ENCODE data around the gene KY. TPM values are rescaled to one million over a fixed set of nuclear protein-coding genes. Genes with fewer than 3 reads are reported as not detected.
A peak's percentile ranks its signal among the peaks of the same experiment; 100 is the strongest.

KY gene
- total RNA-seq, 4 donors from 2014 or later: 0.09 to 0.13 TPM; not detected in 2

DNA sequence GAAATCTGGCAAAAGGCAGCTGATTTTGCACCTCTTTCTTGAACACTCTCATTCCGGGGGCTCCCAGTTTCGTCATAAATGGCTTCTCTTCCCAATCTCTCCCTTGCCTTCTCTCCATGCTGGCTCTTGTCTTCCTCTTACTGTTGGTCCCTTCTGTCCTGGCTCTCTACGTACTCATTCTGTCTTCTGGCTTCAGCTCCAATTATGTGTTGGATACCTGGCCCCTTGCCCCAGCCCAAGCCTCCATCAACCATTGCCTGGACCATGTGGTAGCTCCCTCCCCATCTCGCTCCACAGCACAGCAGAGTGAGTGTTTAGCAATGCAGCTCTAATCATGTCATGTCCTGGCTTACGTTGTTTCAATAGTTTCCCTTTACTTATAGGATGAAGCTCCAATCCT is 21.7 kb upstream of the KY start:
- TF ChIP-seq, protein P1, sequence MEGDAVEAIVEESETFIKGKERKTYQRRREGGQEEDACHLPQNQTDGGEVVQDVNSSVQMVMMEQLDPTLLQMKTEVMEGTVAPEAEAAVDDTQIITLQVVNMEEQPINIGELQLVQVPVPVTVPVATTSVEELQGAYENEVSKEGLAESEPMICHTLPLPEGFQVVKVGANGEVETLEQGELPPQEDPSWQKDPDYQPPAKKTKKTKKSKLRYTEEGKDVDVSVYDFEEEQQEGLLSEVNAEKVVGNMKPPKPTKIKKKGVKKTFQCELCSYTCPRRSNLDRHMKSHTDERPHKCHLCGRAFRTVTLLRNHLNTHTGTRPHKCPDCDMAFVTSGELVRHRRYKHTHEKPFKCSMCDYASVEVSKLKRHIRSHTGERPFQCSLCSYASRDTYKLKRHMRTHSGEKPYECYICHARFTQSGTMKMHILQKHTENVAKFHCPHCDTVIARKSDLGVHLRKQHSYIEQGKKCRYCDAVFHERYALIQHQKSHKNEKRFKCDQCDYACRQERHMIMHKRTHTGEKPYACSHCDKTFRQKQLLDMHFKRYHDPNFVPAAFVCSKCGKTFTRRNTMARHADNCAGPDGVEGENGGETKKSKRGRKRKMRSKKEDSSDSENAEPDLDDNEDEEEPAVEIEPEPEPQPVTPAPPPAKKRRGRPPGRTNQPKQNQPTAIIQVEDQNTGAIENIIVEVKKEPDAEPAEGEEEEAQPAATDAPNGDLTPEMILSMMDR (IDR thresholded peaks at IDR 0.05): no peak
- ATAC-seq (ENCODE audit: low FRiP score): no peak
- DNase-seq (ENCODE audit: low spot score): no peak

DNA sequence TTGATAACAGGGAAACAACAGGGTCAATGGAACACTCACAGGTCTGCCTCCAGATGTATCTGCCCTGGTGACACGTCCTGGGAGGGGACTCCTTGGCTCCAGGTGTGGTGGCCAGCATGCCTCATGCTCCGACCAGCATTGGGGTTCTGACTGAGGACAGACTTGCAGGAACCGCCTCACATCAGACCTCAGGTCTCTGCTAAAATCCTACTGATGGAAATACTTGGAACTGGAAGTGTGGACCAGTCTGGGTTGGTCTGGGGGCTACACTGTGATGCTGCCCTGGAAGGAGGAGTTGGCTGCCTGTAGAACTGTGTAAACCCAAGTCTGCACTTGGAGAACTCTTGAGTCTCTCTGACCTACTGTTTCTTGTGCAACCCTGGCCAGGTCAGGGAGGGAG is 17.1 kb upstream of the KY start:
- no peak for ATAC-seq (ENCODE audit: low FRiP score)
- TF ChIP-seq, protein P1 (IDR thresholded peaks at IDR 0.05): no peak
- DNase-seq (ENCODE audit: low spot score): no peak

DNA sequence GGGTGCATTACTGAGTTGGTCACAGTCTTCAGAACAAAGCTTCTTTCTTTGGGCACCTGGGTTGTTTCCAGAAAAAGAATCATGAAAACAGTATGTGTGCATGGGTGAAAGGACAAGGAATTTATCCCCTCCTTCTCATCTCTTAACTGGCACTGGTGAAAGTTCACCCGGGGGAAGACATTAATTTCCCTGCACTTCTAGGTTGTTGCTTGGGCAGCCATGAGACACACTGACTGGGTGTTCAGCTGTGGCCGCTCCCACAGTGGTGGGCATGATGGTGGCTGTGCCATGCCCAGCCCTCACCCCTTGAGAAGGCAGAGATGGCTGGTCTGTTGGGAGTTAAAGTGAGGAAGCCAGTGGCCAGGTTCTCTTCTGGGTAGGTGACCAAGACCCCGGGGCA is 16.6 kb upstream of the KY start:
- ATAC-seq (ENCODE audit: low FRiP score): no peak
- no peak for DNase-seq (ENCODE audit: low spot score)
- TF ChIP-seq, protein P1 (IDR thresholded peaks at IDR 0.05): no peak

DNA sequence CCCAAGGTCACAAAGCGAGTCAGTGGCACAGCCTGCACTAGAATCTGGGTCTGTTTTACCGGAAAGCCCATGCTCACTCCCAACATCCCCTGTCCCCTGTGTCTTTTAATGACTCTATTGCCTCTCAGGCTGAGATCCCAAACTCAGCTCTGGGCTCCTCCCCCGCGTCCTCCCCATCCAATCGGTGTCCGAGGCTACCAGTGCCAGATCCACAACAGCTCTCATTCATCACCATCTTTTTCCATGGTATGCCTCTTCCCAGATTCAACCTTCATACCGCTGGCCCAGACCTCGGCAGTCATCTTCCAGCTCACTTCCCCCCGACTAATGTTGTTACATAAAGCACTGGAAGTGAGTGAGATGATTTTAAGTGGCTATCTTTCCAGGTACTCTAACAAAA is 16.1 kb upstream of the KY start:
- TF ChIP-seq, protein P1 (IDR thresholded peaks at IDR 0.05): no peak
- no peak for ATAC-seq (ENCODE audit: low FRiP score)
- DNase-seq (ENCODE audit: low spot score): no peak

DNA sequence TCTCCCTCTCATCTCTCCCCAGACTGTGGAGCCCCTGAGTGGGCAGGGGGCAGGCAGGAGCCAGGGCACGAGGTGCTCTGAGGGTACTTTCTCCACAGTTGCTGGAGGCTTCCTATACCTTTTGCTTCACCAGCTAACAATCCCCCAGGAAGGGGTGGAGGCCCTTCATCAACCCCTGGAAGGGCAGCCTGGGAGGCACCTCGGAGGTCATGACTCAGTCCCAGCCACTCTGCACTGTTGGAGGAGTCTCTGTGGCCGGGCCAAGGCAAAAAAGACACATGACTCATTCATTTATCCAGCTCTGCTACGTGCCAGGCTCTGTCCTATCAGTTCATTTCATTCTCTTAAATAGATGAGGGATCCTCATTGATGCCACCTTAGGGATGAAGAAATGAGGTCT is 15.6 kb upstream of the KY start:
- peak; percentile 67 for ATAC-seq (ENCODE audit: low FRiP score)
- DNase-seq (ENCODE audit: low spot score): no peak
- TF ChIP-seq, protein P1 (IDR thresholded peaks at IDR 0.05): no peak

DNA sequence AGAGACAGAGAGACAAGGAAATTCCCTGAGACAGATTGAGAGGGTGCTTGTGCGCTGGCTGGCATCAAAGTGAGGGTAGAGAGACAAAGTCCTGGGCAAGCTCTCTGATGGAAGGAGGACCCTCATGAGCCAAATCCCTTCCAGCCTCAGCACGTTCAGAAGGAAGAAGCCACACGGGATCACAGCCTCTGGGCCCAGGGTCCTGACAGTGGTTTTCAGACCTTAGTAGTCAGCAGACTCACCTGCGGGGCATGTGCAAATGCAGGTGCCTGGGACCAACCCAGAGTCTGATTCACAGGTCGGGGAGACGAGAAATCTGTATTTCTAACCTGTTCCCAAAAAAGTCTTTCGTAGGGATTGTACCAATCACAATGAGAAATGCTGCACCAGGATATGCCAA is 15.2 kb upstream of the KY start:
- TF ChIP-seq, protein P1 (IDR thresholded peaks at IDR 0.05): no peak
- DNase-seq (ENCODE audit: low spot score) (no peak), ATAC-seq (ENCODE audit: low FRiP score) (no peak)

DNA sequence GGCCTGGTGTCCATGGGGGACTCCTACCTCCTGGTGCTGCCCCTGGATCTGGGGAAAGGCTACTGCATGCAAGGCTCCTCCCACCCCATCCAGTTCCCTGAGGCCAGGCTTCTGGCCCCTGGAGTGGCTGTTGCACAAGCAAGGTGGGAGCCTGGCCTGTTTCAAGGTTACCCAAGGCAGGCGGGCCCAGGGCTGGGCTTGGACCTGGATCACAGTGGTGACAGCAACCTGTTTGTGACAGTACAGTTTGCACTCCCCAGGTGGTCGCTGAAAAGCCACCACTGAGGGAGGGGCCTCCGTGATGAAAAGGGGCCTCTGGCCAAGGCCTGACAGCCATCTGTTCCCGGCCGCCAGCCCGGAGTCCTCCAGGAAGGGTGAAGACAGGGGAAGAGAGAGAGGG is 14.4 kb upstream of the KY start:
- ATAC-seq (ENCODE audit: low FRiP score): no peak
- DNase-seq (ENCODE audit: low spot score): no peak
- TF ChIP-seq, protein P1 (IDR thresholded peaks at IDR 0.05): no peak
